Measurements from ENCODE around the gene PIGM.

The PIGM gene

DNA sequence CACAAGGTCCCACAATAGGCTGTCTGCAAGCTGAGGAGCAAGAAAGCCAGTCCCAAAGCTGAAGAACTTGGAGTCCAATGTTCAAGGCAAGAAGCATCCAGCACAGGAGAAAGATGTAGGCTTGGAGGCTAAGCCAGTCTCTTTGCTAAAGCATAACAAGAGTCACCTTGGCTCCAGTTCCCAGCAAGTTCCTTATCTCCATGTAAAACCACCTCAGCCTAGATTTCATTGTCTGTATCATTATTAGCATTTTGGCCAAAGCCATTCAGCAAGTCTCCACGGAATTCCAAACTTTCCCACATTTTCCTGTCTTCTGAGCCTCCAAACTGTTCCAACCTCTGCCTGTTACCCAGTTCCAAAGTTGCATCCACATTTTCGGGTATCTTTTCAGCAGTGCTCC lies 36.9 kb downstream of the PIGM start:
- no peaks in the 10 kb centered on the region for H3K9me3 ChIP-seq
- no peaks in the 10 kb centered on the region for H3K36me3 ChIP-seq
- no peaks in the 10 kb centered on the region for H3K4me1 ChIP-seq
- TF ChIP-seq, protein P1, sequence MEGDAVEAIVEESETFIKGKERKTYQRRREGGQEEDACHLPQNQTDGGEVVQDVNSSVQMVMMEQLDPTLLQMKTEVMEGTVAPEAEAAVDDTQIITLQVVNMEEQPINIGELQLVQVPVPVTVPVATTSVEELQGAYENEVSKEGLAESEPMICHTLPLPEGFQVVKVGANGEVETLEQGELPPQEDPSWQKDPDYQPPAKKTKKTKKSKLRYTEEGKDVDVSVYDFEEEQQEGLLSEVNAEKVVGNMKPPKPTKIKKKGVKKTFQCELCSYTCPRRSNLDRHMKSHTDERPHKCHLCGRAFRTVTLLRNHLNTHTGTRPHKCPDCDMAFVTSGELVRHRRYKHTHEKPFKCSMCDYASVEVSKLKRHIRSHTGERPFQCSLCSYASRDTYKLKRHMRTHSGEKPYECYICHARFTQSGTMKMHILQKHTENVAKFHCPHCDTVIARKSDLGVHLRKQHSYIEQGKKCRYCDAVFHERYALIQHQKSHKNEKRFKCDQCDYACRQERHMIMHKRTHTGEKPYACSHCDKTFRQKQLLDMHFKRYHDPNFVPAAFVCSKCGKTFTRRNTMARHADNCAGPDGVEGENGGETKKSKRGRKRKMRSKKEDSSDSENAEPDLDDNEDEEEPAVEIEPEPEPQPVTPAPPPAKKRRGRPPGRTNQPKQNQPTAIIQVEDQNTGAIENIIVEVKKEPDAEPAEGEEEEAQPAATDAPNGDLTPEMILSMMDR (IDR thresholded peaks at IDR 0.05; ENCODE audit: low read depth, low read length), result no peak
- H3K4me3 ChIP-seq (ENCODE audit: low read depth, low read length), result no peak overlapping the region
- no peak for DNase-seq
- H3K27me3 ChIP-seq, result peaks cover 17% of the 10 kb centered on the region

DNA sequence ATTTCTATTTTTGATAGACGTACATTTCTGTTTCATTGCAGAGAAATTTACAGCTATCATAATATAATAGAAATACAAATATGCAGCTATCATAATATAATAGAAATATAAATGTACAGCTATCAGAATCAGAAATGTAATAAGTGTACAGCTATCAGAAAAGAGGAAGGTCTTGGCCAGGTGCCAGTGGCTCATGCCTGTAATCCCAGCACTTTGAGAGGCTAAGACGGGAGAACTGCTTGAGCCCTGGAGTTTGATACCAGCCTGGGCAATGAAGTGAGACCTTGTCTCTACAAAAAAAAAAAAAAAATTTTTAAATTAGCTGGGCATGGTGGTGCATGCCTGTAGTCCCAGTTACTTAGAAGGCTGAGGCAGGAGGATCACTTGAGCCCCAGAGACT lies 37.9 kb downstream of the PIGM start:
- no peaks in the 10 kb centered on the region for H3K9me3 ChIP-seq
- peaks cover 17% of the 10 kb centered on the region for H3K27me3 ChIP-seq
- H3K4me1 ChIP-seq, result no peaks in the 10 kb centered on the region
- TF ChIP-seq, protein P1 (IDR thresholded peaks at IDR 0.05; ENCODE audit: low read depth, low read length), result no peak
- DNase-seq, result no peak
- no peaks in the 10 kb centered on the region for H3K36me3 ChIP-seq
- H3K4me3 ChIP-seq (ENCODE audit: low read depth, low read length), result no peak overlapping the region

DNA sequence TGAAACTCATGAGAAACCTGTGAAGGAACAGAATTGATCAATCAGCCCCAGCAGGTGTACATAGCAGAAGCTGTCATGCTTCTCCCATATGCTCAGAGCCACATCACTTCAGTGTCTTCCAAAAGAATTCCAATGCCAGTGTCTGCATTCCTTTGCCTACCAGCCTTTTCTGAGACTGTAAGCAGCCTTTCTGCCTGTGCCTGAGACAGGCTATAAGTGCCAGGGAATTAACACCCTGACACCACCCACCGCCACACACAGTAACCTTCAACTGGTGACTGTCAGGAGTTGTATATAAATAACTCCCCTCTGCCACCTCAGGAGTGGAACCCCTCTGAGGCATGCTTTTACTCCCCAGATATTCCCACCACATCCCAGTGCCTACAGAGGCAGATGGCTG lies 39.6 kb downstream of the PIGM start:
- peaks cover 14% of the 10 kb centered on the region for H3K27me3 ChIP-seq
- H3K4me1 ChIP-seq, result no peaks in the 10 kb centered on the region
- H3K9me3 ChIP-seq, result no peaks in the 10 kb centered on the region
- no peaks in the 10 kb centered on the region for H3K36me3 ChIP-seq
- DNase-seq, result no peak
- H3K4me3 ChIP-seq (ENCODE audit: low read depth, low read length), result no peak overlapping the region
- TF ChIP-seq, protein P1 (IDR thresholded peaks at IDR 0.05; ENCODE audit: low read depth, low read length), result no peak

DNA sequence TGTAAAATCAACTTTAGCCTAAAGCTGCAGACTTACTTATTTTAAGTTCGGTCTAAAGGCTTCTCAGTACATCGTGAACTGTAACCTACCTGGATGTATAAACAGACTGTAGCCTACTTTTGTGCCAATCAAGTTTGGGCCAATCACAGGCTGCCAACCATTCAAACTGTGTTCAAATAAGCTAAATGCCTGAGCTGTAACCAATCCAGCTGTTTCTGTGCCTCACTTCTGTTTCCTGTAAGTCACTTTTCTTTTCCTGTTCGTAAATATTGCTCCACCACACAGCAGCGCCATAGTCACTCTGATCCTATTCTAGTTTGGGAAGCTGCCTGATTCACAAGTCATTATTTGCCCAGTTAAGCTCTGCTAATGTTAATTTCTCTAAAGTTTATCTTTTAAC lies 40.3 kb downstream of the PIGM start:
- H3K4me1 ChIP-seq, result no peaks in the 10 kb centered on the region
- DNase-seq, result no peak
- H3K36me3 ChIP-seq, result no peaks in the 10 kb centered on the region
- TF ChIP-seq, protein P1 (IDR thresholded peaks at IDR 0.05; ENCODE audit: low read depth, low read length), result no peak
- peaks cover 11% of the 10 kb centered on the region for H3K27me3 ChIP-seq
- no peak overlapping the region for H3K4me3 ChIP-seq (ENCODE audit: low read depth, low read length)
- no peaks in the 10 kb centered on the region for H3K9me3 ChIP-seq

DNA sequence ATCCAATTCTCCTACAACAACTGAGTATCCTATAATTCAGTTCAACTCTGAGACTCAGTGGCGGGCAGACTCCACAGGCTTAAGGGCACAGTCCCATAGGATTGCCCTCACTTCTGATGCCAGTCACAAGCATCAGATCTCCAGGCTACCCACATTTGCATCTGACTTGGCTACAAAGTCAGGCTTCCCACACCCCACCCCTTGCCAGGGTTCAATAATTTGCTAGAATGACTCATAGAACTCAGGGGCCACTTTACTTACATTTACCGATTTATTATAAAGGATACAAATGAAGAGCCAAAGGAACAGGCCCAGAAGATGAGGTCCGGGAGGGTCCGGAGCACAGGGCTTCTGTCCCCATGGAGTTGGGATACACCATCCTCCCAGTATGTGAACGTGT lies 41.8 kb downstream of the PIGM start:
- TF ChIP-seq, protein P1 (IDR thresholded peaks at IDR 0.05; ENCODE audit: low read depth, low read length), result no peak
- Histone ChIP-seq H3K4me1 (no peaks in the 10 kb centered on the region), H3K4me3 (ENCODE audit: low read depth, low read length) (no peak overlapping the region), H3K36me3 (no peaks in the 10 kb centered on the region), H3K9me3 (no peaks in the 10 kb centered on the region), H3K27me3 (peaks cover 7% of the 10 kb centered on the region)
- DNase-seq, result no peak

DNA sequence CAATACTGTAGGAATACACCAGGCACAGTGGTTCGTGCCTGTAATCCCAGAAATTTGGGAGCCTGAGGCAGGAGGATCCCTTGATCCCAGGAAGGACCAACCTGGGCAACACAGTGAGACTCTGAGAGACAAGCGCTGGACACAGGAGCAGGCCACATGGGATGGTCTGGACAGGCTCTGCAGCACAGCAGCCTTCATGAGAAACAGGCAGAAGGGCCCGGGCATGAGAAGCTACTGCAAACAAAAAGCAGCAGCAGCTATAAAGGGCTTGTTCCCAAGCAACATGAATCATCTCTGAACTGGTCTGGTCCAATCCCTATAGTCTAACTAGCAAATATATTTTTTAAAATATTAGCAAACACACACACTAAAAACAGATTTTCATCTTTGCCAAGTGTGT lies 42.2 kb downstream of the PIGM start:
- no peak overlapping the region for H3K4me3 ChIP-seq (ENCODE audit: low read depth, low read length)
- TF ChIP-seq, protein P1 (IDR thresholded peaks at IDR 0.05; ENCODE audit: low read depth, low read length), result no peak
- H3K36me3 ChIP-seq, result no peaks in the 10 kb centered on the region
- DNase-seq, result no peak
- H3K9me3 ChIP-seq, result no peaks in the 10 kb centered on the region
- H3K27me3 ChIP-seq, result peaks cover 11% of the 10 kb centered on the region
- H3K4me1 ChIP-seq, result no peaks in the 10 kb centered on the region

All from BE2C (cell line).